IMR-90 (cell line): ENCODE results near the gene VOPP1. TPM values are rescaled to one million over a fixed set of nuclear protein-coding genes. Genes with fewer than 3 reads are reported as not detected.

Experiments
- ATAC-seq: fragments of 200-7000 bp; cut with Tn5 transposase; 2 replicates; pipeline ENCODE4 v1.9.1; 2020; ENCODE audit warnings: low read depth, mild to moderate bottlenecking, moderate library complexity
- BruUV-seq: library from RNA; stranded (reverse); fragments of 400-500 nt; replicated peaks from 2 replicates; lab custom pipeline; 2021; lab: Mats Ljungman, UMichigan
- CTCF ChIA-PET: fragments of 300-600 bp; formaldehyde crosslinking; extraction: SDS; loops from one replicate; lab custom pipeline; 2021; ENCODE audit warnings: antibody characterized with exemption; lab: Yijun Ruan, JAX
- POLR2A ChIA-PET: fragments of 300-600 bp; sonication (Branson Sonifier 250); formaldehyde crosslinking; loops from one replicate; lab custom pipeline; 2022; ENCODE audit warnings: antibody characterized with exemption; ENCODE audit not compliant: unreplicated experiment; lab: Charles Lee
- DNase-seq: peaks from one replicate; pipeline ENCODE4 v3.0.0; 2013
- H2AFZ ChIP-seq: replicated peaks from 2 replicates; pipeline ENCODE3; 2013; ENCODE audit warnings: low read length, mild to moderate bottlenecking; ENCODE audit not compliant: poor library complexity
- H2AK5ac ChIP-seq: 2 replicates; pipeline ENCODE4 v1.6.1; 2013; ENCODE audit warnings: low read depth, low read length, inconsistent platforms
- H2AK9ac ChIP-seq: replicated peaks from 2 replicates; pipeline ENCODE3; 2013; ENCODE audit warnings: mild to moderate bottlenecking, low read depth, low read length, moderate library complexity; ENCODE audit not compliant: poor library complexity
- H2BK120ac ChIP-seq: 2 replicates; pipeline ENCODE4 v1.6.1; 2013; ENCODE audit warnings: low read depth, low read length, inconsistent platforms
- H2BK15ac ChIP-seq: 3 replicates; pipeline ENCODE4 v1.6.1; 2013; ENCODE audit warnings: low read depth, low read length, inconsistent platforms
- H2BK20ac ChIP-seq: 2 replicates; pipeline ENCODE4 v1.6.1; 2013; ENCODE audit warnings: low read depth, mild to moderate bottlenecking, inconsistent platforms, low read length, moderate library complexity
- H2BK5ac ChIP-seq: 2 replicates; pipeline ENCODE4 v1.6.1; 2013; ENCODE audit warnings: mild to moderate bottlenecking, low read depth, low read length, inconsistent platforms; ENCODE audit not compliant: poor library complexity, severe bottlenecking
- H3K14ac ChIP-seq: replicated peaks from 2 replicates; pipeline ENCODE4 v1.6.1; 2013; ENCODE audit warnings: low read depth, low read length, inconsistent platforms
- H3K18ac ChIP-seq: 2 replicates; pipeline ENCODE4 v1.6.1; 2013; ENCODE audit warnings: low read depth, low read length, control low read depth
- H3K23ac ChIP-seq: 2 replicates; pipeline ENCODE4 v1.6.1; 2013; ENCODE audit warnings: low read depth, low read length, inconsistent platforms
- H3K27ac ChIP-seq: 2 replicates; pipeline ENCODE4 v1.5.1; 2013; ENCODE audit warnings: mild to moderate bottlenecking, control low read depth, low read length; ENCODE audit not compliant: insufficient read depth
- H3K27me3 ChIP-seq: 2 replicates; pipeline ENCODE4 v1.6.1; 2013; ENCODE audit warnings: low read length; ENCODE audit not compliant: control insufficient read depth, insufficient read depth
- H3K36me3 ChIP-seq: 2 replicates; pipeline ENCODE4 v1.6.1; 2013; ENCODE audit warnings: low read length, mixed read lengths; ENCODE audit not compliant: control insufficient read depth, insufficient read depth
- H3K4ac ChIP-seq: 2 replicates; pipeline ENCODE4 v1.6.1; 2013; ENCODE audit warnings: low read depth, low read length, inconsistent platforms
- H3K4me1 ChIP-seq: 2 replicates; pipeline ENCODE4 v1.6.1; 2013; ENCODE audit warnings: low read length, mixed read lengths; ENCODE audit not compliant: control insufficient read depth, insufficient read depth
- H3K4me2 ChIP-seq: 2 replicates; pipeline ENCODE4 v1.6.1; 2013; ENCODE audit warnings: low read depth, mild to moderate bottlenecking, control low read depth, low read length, moderate library complexity
- H3K4me3 ChIP-seq: 2 replicates; pipeline ENCODE4 v1.5.1; 2013; ENCODE audit warnings: low read depth, mild to moderate bottlenecking, control low read depth, low read length, moderate library complexity; ENCODE audit not compliant: insufficient read depth
- H3K56ac ChIP-seq: 2 replicates; pipeline ENCODE4 v1.6.1; 2013; ENCODE audit warnings: low read length, inconsistent platforms; ENCODE audit not compliant: insufficient read depth; ENCODE audit errors: extremely low read depth
- H3K79me1 ChIP-seq, 2 experiments: 2 replicates each; pipeline ENCODE4 v1.6.1; 2013; ENCODE audit warnings: low read length in 2 of 2, inconsistent platforms in 1 of 2, low read depth in 1 of 2
- H3K9ac ChIP-seq: 2 replicates; pipeline ENCODE4 v1.6.1; 2013; ENCODE audit warnings: low read depth, low read length, control low read depth
- H3K9me1 ChIP-seq: 2 replicates; pipeline ENCODE4 v1.6.1; 2013; ENCODE audit warnings: low read length, inconsistent platforms; ENCODE audit not compliant: insufficient read depth
- H3K9me3 ChIP-seq: 2 replicates; pipeline ENCODE4 v1.6.1; 2013; ENCODE audit warnings: low read length; ENCODE audit not compliant: control insufficient read depth, insufficient read depth
- H4K20me1 ChIP-seq: 2 replicates; pipeline ENCODE4 v1.6.1; 2013; ENCODE audit warnings: low read length, inconsistent platforms; ENCODE audit not compliant: insufficient read depth
- H4K5ac ChIP-seq: 2 replicates; pipeline ENCODE4 v1.6.1; 2013; ENCODE audit warnings: mild to moderate bottlenecking, low read depth, low read length, control low read depth
- H4K8ac ChIP-seq, 2 experiments: 2 replicates each; pipeline ENCODE4 v1.6.1; 2013; ENCODE audit warnings: low read depth in 2 of 2, low read length in 2 of 2, control low read depth in 1 of 2, inconsistent platforms in 1 of 2
- H4K91ac ChIP-seq: 2 replicates; pipeline ENCODE4 v1.6.1; 2013; ENCODE audit warnings: low read depth, low read length, inconsistent platforms; ENCODE audit not compliant: insufficient read depth
- MAFK ChIP-seq: IDR thresholded peaks from 2 replicates; pipeline ENCODE4 v1.6.1; 2012; ENCODE audit warnings: low read depth, low read length, improper control_type of control experiment
- MXI1 ChIP-seq: IDR thresholded peaks from 2 replicates; pipeline ENCODE4 v1.6.1; 2012; ENCODE audit warnings: low read depth, mild to moderate bottlenecking, low read length, moderate library complexity, borderline replicate concordance
- POLR2A ChIP-seq: IDR thresholded peaks from 2 replicates; pipeline ENCODE4 v1.6.1; 2012; ENCODE audit warnings: mild to moderate bottlenecking, low read depth, low read length
- WGBS, 2 experiments: methylation state at CpG; one replicate each; pipeline versions ENCODE4 v1.1.5 to v1.1.7; 2013; ENCODE audit warnings: missing lambda C conversion rate in 2 of 2; ENCODE audit not compliant: insufficient read length in 1 of 2; ENCODE audit errors: extremely low coverage in 2 of 2; 5-methylcytosine and 5-hydroxymethylcytosine counted together
- dilution Hi-C: fragments of 300-500 bp; cut with HindIII; formaldehyde crosslinking; loops from one replicate; pipeline ENCODE4 v1.14.3; 2018; ENCODE audit warnings: low sequenced_read_pairs; ENCODE audit not compliant: unreplicated experiment
- in situ Hi-C: fragments of 300-500 bp; cut with MboI; formaldehyde crosslinking; loops from 3 replicates; pipeline ENCODE4 v1.14.3; 2019; ENCODE audit warnings: low sequenced_read_pairs, inconsistent platforms, mixed read lengths
- intact Hi-C: fragments of 100-400 bp; cut with micrococcal nuclease; formaldehyde crosslinking; loops from 2 replicates; pipeline ENCODE4 v1.10.0; 2022
- polyA plus RNA-seq, 3 experiments: library from polyadenylated mRNA; depleted of rRNA; stranded (reverse); fragments of >200 nt; gene quantifications; 2 replicates each; pipeline ENCODE4 v1.2.3, GENCODE V29; 2012; ENCODE audit warnings: low replicate concordance in 1 of 3
- total RNA-seq: library from RNA; depleted of rRNA; stranded (reverse); fragments of >200 nt; gene quantifications from 2 replicates; pipeline ENCODE4 v1.2.3, GENCODE V29; 2012

VOPP1 gene
- total and polyA plus RNA-seq, 2 of the 4 experiments (the other 2 are of a cell fraction): 60.2 to 94.5 TPM

GRCh38 chr7:55556492-55556891 lies 15.8 kb downstream of the VOPP1 start:
- Histone ChIP-seq H3K9ac (no peak overlapping the region), H2BK5ac (no peak overlapping the region), H3K27ac (no peak overlapping the region), H2AFZ (no peak overlapping the region), H2AK9ac (no peak overlapping the region), H3K27me3 (no peaks in the 10 kb centered on the region), H3K9me1 (peaks cover 53% of the 10 kb centered on the region), H4K91ac (no peak overlapping the region), H2BK15ac (no peak overlapping the region), H3K18ac (no peak overlapping the region), H4K20me1 (peaks cover 100% of the 10 kb centered on the region), H4K8ac (no peak overlapping the region), H2BK120ac (no peak overlapping the region), H3K4me2 (no peak overlapping the region), H3K14ac (no peak overlapping the region), H2AK5ac (no peak overlapping the region), H3K9me3 (no peaks in the 10 kb centered on the region), H3K4ac (no peak overlapping the region), H3K56ac (no peak overlapping the region), H2BK20ac (no peak overlapping the region), H4K5ac (no peak overlapping the region), H3K23ac (no peak overlapping the region), H3K4me1 (peaks cover 20% of the 10 kb centered on the region), H3K36me3 (peaks cover 4% of the 10 kb centered on the region), H3K79me1 (peaks cover 58 to 98% of the 10 kb centered on the region in 2 experiments), H3K4me3 (no peak overlapping the region)
- BruUV-seq: no TSS peak
- TF ChIP-seq MAFK: no peak
- no peak for TF ChIP-seq POLR2A
- TF ChIP-seq MXI1: no peak
- CTCF ChIA-PET: no interaction called here
- in situ Hi-C loops: loop anchor here (25.0 kb wide), 1 partner anchor 794 kb away; the partner anchor contains the start of gene SEC61G
- DNase-seq (no peak), ATAC-seq (no peak)
- dilution Hi-C loops: no loop called here
- intact Hi-C loops: no loop called here
- POLR2A ChIA-PET: no interaction called here
- no CpG with 5 or more reads among the region's 3 CpGs for WGBS, 2 experiments
